ENCODE data around the gene TXN2.

- TF ChIP-seq CTCF (IDR thresholded peaks at IDR 0.05): no peak
- TF ChIP-seq EZH2 (IDR thresholded peaks at IDR 0.05; ENCODE audit: borderline replicate concordance, insufficient read depth, low read depth, low read length, poor library complexity, severe bottlenecking): no peak
These were observed 29.0 kb downstream of the TXN2 start for GRCh38 chr22:36452250-36452977.

All from B cell (primary cell).